UCSD-AML1 (cell line): ENCODE measurements around the gene AOC3.
"Not testable (repeated sequence)": the region's sequence is repeated elsewhere in the genome, so short reads cannot be mapped to it uniquely, and the experiment has no call there.

ENCODE experiments used
- DNase-seq: peaks from one replicate; lab custom pipeline; 2025; ENCODE audit not compliant: unreplicated experiment; lab: John Stamatoyannopoulos, UW

AOC3 gene

GRCh38 chr17:42866631-42867575 is 15.9 kb downstream of the AOC3 start:
- no peak for DNase-seq

DNA sequence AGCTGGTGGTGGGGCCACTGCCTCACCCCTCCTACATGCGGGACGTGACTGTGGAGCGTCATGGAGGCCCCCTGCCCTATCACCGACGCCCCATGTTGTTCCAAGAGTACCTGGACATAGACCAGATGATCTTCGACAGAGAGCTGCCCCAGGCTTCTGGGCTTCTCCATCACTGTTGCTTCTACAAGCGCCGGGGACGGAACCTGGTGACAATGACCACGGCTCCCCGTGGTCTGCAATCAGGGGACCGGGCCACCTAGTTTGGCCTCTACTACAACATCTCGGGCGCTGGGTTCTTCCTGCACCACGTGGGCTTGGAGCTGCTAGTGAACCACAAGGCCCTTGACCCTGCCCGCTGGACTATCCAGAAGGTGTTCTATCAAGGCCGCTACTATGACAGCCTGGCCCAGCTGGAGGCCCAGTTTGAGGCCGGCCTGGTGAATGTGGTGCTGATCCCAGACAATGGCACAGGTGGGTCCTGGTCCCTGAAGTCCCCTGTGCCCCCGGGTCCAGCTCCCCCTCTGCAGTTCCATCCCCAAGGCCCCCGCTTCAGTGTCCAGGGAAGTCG is 16.8 kb downstream of the AOC3 start:
- DNase-seq = not testable (repeated sequence)

- DNase-seq = no peak
Observed at GRCh38 chr17:42868338-42868737, 17.3 kb downstream of the AOC3 start.

GRCh38 chr17:42871647-42872046 is 20.6 kb downstream of the AOC3 start:
- no peak for DNase-seq

DNA sequence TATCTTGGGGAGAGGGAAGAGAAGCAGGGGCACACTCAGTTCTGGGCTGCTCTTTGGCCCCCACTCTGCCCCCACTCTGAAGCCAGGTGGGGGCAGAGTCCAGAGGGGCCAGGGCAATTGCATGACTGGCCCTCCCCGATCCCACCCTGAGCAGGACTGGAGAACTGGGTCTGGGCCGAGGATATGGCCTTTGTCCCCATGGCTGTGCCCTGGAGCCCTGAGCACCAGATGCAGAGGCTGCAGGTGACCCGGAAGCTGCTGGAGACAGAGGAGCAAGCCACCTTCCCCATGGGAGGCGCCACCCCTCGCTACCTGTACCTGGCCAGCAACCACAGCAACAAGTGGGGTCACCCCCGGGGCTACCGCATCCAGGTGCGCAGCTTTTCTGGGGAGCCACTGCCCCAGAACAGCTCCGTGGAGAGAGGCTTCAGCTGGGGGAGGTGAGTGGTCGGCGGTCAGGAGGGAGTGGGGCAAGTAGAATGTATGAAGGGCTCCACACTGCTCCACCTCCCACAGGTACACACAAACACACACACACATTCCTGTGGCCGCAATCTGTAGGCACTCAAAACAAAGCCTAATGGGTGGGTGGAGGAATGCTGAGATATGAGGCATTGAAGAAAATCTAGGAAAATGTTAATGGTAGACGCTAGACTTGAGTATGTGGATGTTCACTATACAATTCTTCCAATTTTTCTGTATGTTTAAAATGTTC is 21.4 kb downstream of the AOC3 start:
- DNase-seq = no peak

GRCh38 chr17:42873315-42873714 is 22.3 kb downstream of the AOC3 start:
- DNase-seq = no peak

GRCh38 chr17:42873932-42874695 is 23.1 kb downstream of the AOC3 start:
- DNase-seq = not testable (repeated sequence)

DNA sequence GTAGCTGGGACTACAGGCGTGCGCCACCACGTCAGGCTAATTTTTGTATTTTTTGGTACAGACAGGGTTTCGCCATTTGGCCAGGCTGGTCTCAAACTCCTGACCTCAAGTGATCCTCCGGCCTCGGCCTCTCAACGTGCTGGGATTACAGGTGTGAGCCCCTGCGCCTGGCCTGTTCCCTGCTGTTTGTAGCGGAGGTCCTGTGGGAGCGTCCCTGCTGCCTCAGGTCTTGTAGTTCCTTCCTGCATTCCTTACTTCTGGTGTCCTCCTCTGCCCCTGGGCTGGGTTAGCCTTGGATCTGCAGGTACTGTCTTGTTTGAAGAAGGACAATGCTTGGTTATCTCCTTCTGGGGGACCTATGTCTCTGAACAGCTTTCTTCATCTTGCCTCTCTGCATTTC is 26.0 kb downstream of the AOC3 start:
- DNase-seq = no peak

DNA sequence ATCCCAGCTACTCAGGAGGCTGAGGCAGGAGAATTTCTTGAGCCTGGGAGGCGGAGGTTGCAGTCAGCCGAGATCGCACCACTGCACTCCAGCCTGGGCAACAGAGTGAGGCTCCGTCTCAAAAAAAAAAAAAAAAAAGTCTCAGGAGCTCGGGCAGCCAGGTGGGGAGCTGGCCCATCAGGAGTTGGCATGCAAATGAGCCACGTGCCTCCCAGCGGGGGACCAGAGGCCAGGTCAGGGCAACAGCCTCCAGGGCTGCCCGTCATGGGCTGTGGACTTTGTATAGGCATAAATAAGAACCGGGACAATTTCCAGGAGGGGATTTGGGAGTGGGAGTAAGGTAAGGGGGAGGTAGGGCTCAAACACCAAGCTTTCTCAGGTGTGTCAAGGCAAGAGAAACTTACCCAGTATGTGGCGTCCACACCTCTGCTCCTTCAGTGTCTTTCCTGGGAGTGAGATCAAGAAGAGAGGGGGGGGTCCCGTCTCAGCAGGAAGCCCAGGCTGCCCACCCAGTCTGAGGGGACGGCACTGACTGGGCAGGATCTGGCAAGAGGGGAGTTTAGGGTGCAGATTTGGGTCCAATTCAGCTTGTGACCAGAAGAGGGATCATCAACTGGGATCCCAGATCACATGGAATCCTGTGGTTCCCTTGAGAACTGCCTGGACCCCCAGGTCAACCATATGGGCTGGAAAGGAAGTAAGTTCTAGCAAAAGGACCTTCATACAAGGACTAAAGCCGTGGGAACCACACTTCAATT is 27.3 kb downstream of the AOC3 start:
- no peak for DNase-seq

- no peak for DNase-seq
Observed at GRCh38 chr17:42878924-42879595, 28.1 kb downstream of the AOC3 start.

DNA sequence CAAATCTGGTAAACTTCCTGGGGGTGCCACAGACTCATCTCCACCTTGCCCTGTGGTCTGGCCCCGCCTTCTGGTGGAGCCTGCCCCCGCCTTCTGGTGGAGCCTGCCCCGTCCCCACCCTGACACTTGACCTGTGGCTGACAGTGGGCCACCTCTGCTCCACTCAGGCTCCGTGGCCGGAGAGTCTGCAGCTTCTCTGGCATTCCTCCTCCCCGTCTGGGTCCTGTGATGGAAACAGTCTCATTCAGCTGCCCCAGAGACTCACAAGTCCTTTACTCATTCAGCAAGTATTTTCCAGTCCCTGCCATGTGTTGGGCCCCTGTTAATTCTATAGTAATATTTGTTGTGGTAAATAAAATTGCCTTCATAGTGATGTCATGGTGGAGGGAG is 28.6 kb downstream of the AOC3 start:
- DNase-seq = no peak

- DNase-seq = no peak
Observed at GRCh38 chr17:42880776-42881310, 29.8 kb downstream of the AOC3 start.

GRCh38 chr17:42881706-42882105 is 30.7 kb downstream of the AOC3 start:
- not testable (repeated sequence) for DNase-seq

GRCh38 chr17:42882166-42882565 is 31.2 kb downstream of the AOC3 start:
- DNase-seq = no peak

- DNase-seq = no peak
Observed at GRCh38 chr17:42883802-42884558, 33.0 kb downstream of the AOC3 start.

DNA sequence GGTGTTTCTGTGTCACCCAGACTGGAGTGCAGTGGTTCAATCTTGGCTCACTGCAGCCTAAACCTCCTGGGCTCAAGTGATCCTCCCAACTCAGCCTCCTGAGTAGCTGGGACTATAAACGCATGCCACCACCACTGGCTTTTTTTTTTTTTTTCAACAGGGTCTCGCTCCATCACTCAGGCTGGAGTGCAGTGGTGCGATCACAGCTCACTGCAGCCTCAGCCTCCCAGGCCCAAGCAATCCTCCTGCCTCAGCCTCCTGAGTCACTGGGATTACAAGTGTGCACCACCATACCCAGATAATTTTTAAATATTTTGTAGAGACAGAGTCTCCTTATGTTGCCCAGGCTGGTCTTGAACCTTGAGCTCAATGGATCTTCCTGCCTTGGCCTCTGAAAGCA is 34.8 kb downstream of the AOC3 start:
- not testable (repeated sequence) for DNase-seq

GRCh38 chr17:42886283-42887176 is 35.5 kb downstream of the AOC3 start:
- peak; percentile 37 for DNase-seq

DNA sequence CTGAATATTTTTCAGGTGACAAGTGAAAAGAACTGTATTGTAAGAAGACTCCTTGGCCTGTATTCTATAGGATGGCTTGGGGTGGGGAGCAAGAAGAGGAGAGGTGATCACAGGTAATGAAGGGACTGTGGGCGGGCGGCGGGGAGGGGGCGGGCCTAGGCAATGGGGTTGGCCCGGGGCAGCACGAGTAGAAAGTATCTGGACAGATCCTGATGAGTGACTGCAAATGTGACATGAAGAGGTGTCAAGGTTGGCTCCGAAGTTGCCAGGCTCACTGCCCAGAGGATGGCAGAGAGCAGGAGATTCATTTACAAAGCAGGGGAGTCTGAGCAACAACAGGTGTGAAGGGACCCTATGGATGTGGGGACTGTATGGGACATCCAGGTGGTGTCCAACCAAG is 38.8 kb downstream of the AOC3 start:
- no peak for DNase-seq
